Stimulated activated CD4-positive, alpha-beta T cell treated with anti-CD3 and anti-CD28 coated beads, Interleukin-4, amount 100 ng/mL, for 48 hours (primary cell): Measurements from ENCODE around the gene BMP7.

Experiments
- DNase-seq, 2 donors: peaks; one replicate each; pipeline ENCODE4 v3.0.0-alpha.2; 2020; ENCODE audit warnings: low read depth in 2 of 2

The BMP7 gene

DNA sequence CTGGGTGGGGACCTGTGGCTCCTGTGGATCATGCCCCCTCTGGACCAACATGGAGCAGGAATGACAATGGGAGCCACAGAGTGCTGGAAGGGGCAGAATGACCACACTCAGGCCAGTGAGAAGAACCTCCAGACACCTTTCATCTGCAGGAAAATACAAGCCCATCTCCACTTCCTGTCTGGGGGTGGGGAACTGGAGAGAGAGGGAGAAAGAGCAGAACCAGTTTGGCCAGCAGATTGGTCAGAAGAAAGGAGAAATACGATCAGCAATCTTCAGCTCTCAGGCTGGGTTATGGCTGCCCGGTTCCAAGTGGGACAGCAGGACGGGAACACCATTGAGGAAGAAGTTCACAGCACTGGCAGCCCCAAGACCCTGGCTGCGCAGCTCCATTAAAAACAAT, 37.0 kb downstream of the BMP7 start:
- no peak for DNase-seq

GRCh38 chr20:57225830-57226229, 40.6 kb downstream of the BMP7 start:
- no peak for DNase-seq

DNA sequence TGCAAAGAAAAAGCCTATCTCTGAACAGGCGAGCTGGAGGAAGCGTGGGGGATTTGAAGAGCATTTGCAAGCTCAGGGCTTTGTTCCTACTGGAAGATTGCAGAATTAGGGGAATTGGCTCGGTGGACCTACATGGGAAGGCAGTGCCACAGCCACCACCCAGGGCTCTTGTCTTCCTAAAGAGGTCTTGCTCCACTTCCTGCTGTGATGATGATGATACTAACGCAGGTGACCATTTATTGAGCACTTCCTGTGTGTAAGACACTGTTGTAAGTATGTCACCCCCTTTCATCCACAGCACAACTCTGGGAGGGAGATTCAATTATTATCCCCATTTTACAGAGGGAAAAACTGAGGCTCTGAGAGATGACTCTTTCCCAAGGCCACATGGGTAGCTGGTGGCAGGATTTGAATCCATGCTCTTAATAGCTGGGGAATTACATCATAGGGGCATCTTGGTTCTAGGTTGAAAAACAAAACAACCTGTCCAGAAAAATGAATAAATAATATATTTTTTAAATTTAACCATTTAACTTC, 41.2 kb downstream of the BMP7 start:
- no peak for DNase-seq

GRCh38 chr20:57224641-57225138, 41.8 kb downstream of the BMP7 start:
- no peak for DNase-seq

DNA sequence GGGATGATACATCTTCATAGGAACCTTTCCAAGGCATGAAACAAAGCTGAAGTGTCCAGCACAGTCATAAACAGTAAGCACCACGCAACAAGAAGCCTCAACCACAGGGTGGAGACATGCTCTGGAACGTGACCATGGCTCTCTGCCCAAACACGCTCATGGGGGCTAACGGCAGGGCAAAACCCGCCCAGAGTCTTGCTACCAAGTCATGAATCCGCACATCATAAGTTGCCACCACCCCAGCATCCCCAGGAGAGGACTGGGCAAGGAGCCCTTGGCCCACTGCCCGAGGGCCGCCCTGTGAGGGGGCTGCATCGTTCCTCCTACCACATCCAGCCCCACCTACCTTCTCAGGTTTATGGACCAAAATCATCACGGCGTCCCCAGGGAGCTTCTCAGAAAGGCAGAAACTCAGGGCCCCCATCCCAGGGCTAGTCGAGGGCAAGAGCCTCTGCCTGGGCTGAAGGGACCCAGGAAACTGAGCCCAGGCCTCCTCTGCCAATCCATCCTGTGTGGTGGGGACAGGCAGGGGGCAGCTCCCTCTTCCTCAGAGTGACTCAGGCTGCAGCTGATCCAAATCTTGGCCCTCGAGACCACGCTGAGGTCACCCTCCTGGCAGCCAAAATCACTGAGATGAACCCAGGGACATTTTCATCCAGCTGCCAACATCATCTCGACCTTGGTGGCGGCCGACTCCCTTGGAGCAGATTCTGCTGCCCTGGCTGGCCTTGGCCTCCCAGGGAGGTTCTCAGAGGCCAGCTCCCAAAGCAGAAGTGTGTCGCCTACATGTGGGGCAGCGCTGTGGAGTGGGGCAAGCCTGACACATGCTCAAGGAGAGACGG, 42.6 kb downstream of the BMP7 start:
- no peak for DNase-seq

DNA sequence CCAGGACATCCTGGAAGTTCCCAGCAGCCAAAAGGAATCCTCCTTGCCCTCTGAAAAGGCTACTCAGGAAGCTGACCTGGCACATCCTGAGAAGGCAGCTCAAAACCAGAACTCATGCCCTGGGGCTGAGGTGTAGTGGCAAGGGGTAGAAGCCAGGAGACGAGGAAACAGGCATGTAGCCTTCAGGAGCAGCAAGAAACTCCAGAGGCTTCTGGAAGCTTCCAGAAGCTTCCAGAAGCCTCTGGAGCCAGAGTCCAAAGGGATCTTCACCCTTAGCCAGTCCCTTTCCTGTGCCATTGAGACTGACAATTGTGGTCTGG, 43.9 kb downstream of the BMP7 start:
- DNase-seq: no peak

GRCh38 chr20:57221916-57222630, 44.4 kb downstream of the BMP7 start:
- no peak for DNase-seq

GRCh38 chr20:57220337-57221145, 45.9 kb downstream of the BMP7 start:
- no peak for DNase-seq

DNA sequence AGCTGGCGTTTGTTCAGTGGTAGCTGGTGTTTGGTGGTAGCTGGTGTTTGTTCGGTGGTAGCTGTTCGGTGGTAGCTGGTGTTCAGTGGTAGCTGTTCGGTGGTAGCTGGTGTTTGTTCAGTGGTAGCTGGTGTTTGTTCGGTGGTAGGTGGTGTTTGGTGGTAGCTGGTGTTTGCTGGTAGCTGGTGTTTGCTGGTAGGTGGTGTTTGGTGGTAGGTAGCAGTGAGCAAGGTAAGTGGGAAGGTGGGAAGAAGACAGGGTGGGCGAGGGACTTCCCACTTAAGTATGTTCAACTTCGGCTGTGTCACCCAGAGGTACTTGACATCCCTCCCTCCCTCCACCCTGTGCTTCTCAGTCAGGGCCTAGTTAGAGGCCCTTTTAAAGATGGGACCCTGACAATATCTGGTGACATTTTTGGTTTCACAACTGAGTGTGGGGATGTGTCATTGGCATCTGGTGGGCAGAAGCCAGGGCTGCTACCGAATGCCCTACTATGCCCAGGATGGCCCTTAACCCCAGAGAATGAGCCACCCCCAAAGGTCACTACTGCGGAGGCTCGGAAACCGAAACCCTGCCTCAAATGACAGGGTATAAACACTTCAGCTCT, 47.3 kb downstream of the BMP7 start:
- no peak for DNase-seq

DNA sequence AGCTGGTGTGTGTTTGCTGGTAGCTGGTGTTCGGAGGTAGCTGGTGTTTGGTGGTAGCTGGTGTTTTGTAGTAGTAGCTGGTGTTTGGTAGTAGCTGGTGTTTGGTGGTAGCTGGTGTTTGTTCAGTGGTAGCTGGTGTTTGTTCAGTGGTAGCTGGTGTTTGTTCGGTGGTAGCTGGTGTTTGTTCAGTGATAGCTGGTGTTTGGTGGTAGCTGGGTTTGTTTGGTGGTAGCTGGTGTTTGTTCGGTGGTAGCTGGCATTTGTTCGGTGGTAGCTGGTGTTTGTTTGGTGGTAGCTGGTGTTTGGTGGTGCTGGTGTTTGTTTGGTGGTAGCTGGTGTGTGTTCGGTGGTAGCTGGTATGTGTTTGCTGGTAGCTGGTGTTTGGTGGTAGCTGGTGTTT, 48.0 kb downstream of the BMP7 start:
- DNase-seq: no peak

DNA sequence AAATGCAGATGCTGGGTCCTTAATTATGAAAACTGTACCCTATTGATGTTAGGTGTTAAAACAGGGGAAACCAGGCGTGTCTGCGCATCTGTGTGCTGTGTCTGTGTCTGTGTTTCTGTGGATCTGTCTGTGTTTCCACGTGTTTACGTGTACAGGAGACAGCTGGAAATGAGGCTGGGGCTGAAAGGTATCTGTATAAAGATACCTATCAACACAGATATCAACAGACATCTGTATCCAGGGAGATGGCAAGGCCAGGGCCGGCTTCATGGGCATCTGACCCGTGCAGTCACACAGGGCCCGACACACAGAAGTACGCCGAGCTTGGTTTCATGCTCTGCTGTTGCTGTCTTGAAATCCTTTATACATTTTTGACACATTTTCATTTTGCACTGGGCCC, 48.6 kb downstream of the BMP7 start:
- DNase-seq: no peak

DNA sequence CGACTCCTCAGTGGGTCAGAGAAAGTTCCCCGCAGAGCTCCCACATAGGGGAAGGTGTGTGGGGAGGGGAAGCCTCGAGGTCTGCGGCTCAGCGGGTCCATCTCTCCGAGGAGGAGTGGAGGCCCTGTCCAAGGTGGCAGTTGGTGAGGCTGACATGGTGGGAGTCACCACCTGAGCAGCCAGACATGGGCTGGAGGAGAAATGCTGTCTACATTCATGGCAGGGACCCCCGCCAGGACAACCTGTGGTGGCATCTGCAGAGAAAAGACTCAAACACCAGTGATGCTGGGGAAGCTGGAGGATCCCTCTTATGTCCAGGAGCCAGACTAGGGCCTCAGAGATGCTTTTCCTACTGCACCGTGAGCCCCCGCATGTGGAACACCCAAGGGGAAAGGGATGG, 49.8 kb downstream of the BMP7 start:
- no peak for DNase-seq

GRCh38 chr20:57215826-57216471, 50.5 kb downstream of the BMP7 start:
- no peak for DNase-seq

GRCh38 chr20:57215426-57215825, 51.0 kb downstream of the BMP7 start:
- DNase-seq: no peak

DNA sequence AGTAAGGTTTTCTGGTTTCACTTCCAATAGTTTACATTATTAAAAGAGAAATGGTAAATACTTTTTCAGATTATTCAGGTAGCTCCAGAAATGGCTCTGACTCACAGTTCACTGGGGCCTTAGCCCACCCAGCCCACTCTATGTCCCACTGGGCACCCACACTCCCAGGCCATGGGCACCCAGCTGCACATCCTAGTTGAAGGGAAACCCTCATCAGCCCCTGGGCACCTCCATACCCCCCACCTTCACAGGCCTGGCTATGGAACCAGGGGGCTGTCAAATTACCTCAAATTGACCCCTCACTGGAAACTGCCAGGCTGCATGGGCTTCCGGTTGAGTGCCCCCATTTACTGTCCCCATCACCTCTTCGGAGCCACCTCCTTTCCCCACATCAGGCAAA, 51.5 kb downstream of the BMP7 start:
- no peak for DNase-seq

DNA sequence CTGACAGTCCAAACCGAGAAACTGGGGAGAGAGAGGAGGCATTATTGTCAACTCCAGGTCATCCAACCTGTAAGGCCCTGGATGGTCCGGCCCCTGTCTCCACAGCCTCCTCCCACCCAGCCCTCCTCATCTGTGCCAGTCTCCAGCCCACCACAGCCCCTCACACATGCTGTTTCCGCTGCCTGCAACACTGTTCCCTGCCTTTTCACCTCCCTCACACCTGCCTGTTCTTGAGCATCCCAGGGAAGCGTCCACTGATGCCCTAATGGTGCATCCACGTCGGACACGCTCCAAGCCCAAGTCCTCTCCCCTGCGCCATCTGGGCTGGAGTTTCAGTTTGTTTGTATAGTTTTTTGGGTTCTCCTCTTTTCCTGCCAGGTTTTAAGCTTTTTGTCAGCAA, 52.0 kb downstream of the BMP7 start:
- no peak for DNase-seq

DNA sequence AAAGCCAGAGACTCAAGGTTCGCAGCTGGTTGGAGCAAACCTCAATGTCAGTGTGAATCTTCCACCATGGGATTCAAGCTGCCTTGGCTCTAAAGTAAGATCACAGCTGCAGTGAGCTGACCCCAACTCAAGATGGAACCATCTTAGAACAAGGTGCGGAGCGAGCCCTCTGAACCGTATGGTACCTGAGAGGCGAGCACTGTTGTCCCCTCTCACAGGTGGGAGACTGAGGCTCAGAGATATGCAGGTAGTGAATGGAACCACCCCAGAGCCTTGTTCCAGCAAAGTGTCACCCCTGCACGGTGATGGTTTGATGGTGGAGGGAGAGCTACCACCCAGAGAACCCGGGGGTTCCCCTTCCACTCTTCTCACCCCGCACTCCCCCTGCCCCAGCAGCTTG, 52.5 kb downstream of the BMP7 start:
- DNase-seq: no peak

- DNase-seq: no peak
Observed at GRCh38 chr20:57213291-57213690, 53.1 kb downstream of the BMP7 start.

GRCh38 chr20:57212534-57213276, 53.7 kb downstream of the BMP7 start:
- DNase-seq: no peak

DNA sequence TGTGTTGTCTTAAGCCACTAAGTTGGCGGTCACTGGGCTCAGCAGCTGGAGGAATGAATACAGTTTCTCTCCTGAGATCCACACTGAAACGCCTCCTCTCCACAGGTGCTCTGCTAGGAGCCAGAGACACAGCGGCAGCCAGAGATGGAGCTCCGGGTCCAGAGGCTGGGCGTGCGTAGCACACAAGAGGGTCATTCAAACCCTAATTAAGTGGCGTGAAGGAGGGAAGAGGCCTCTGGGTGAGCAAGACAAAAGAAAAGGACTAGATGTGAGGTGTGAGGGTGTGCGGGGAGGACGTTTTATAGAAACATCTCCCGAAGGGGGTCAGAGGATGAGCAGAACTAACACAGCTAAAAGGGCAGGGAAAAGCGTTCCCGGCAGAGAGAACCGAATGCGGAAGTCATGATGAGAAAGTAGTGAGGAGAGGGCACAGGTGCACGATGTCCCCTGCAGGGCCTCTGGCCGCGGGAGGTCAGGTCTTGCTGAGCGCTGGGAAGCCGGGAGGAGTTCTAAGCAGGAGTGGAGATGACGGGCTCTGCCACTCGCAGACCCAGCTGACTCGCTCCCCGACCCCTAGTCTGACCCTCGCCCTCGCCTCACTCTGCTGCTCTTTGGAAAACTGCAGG, 54.4 kb downstream of the BMP7 start:
- DNase-seq: no peak
